Liver (tissue), 9 donors: Measurements from ENCODE around the gene JAG1. TPM values are rescaled to one million over a fixed set of nuclear protein-coding genes. Genes with fewer than 3 reads are reported as not detected.
A peak's percentile ranks its signal among the peaks of the same experiment; 100 is the strongest.

Experiments
- DNase-seq: peaks from one replicate; pipeline ENCODE4 v3.0.0-alpha.2; 2017; ENCODE audit warnings: low spot score
- H3K27ac ChIP-seq, 2 donors: one replicate each; pipeline ENCODE4 v1.7.0; 2013; ENCODE audit warnings: inconsistent platforms in 2 of 2, low read length in 2 of 2, control low read depth in 1 of 2, low read depth in 1 of 2, mild to moderate bottlenecking in 1 of 2
- H3K27me3 ChIP-seq, 4 donors: one replicate each; pipeline versions ENCODE4 v1.6.1 to v1.7.0; 2013; ENCODE audit warnings: low read length in 3 of 4, inconsistent platforms in 1 of 4, mild to moderate bottlenecking in 1 of 4, moderate library complexity in 1 of 4; ENCODE audit not compliant: control insufficient read depth in 4 of 4, insufficient read depth in 4 of 4
- H3K36me3 ChIP-seq, 4 donors: one replicate each; pipeline versions ENCODE4 v1.6.1 to v1.7.0; 2013; ENCODE audit warnings: low read length in 3 of 4, mild to moderate bottlenecking in 3 of 4, low read depth in 1 of 4, moderate library complexity in 1 of 4; ENCODE audit not compliant: control insufficient read depth in 4 of 4, insufficient read depth in 3 of 4
- H3K4me1 ChIP-seq, 4 donors: one replicate each; pipeline versions ENCODE4 v1.6.1 to v1.7.0; 2013; ENCODE audit warnings: low read length in 3 of 4, mild to moderate bottlenecking in 3 of 4, moderate library complexity in 1 of 4; ENCODE audit not compliant: control insufficient read depth in 4 of 4, insufficient read depth in 4 of 4
- H3K4me3 ChIP-seq, 3 donors: one replicate each; pipeline versions ENCODE4 v1.6.1 to v1.7.0; 2013; ENCODE audit warnings: low read length in 3 of 3, control low read depth in 1 of 3, low read depth in 1 of 3, mild to moderate bottlenecking in 1 of 3
- H3K9ac ChIP-seq, 2 donors: one replicate each; pipeline ENCODE4 v1.7.0; 2013; ENCODE audit warnings: low read length in 2 of 2, mild to moderate bottlenecking in 2 of 2, moderate library complexity in 2 of 2, control low read depth in 1 of 2, low read depth in 1 of 2
- H3K9me3 ChIP-seq, 4 donors: one replicate each; pipeline versions ENCODE4 v1.6.1 to v1.7.0; 2013; ENCODE audit warnings: low read length in 3 of 4; ENCODE audit not compliant: control insufficient read depth in 4 of 4
- EGR1 ChIP-seq, 2 donors: IDR thresholded peaks; 2 replicates each; pipeline ENCODE4 v1.6.1; 2016 to 2018; ENCODE audit warnings: antibody characterized with exemption in 2 of 2, low read depth in 2 of 2
- FOXA2 ChIP-seq: IDR thresholded peaks from 2 replicates; pipeline ENCODE4 v1.6.1; 2016; ENCODE audit warnings: antibody characterized with exemption
- HNF4G ChIP-seq: IDR thresholded peaks from 2 replicates; pipeline ENCODE4 v1.6.1; 2016; ENCODE audit warnings: antibody characterized with exemption
- JUND ChIP-seq, 2 donors: IDR thresholded peaks; 2 replicates each; pipeline ENCODE4 v1.6.1; 2016; ENCODE audit warnings: antibody characterized with exemption in 2 of 2
- NR2F2 ChIP-seq: IDR thresholded peaks from 2 replicates; pipeline ENCODE4 v1.6.1; 2016; ENCODE audit warnings: antibody characterized with exemption
- RXRA ChIP-seq, 2 donors: IDR thresholded peaks; 2 replicates each; pipeline ENCODE4 v1.6.1; 2017 to 2018; ENCODE audit warnings: antibody characterized with exemption in 2 of 2, mild to moderate bottlenecking in 1 of 2
- TAF1 ChIP-seq: conservative IDR thresholded peaks from 2 replicates; pipeline ENCODE4 v1.6.1; 2016; ENCODE audit warnings: antibody characterized with exemption, mild to moderate bottlenecking
- YY1 ChIP-seq: IDR thresholded peaks from 2 replicates; pipeline ENCODE4 v1.6.1; 2016; ENCODE audit warnings: antibody characterized with exemption, mild to moderate bottlenecking
- WGBS: extraction: QIAGEN DNeasy Blood & Tissue Kit; methylation state at CpG from one replicate; pipeline ENCODE4 v1.1.7; 2013; 5-methylcytosine and 5-hydroxymethylcytosine counted together
- polyA plus RNA-seq, 2 donors: library from polyadenylated mRNA; stranded (reverse) in 1 of 2; unstranded in 1 of 2; fragments of 200-250 nt in 1 of 2; fragments of >200 nt in 1 of 2; fragmentation: Nextera tagmentation in 1 of 2; extraction: Ambion mirVana in 1 of 2; gene quantifications; one replicate each; pipeline versions ENCODE4 v1.2.1 to v1.2.3, GENCODE V29; 2013 to 2015
- total RNA-seq, 2 donors: library from RNA; depleted of rRNA; stranded (reverse); fragments of >200 nt; gene quantifications; one replicate each; pipeline ENCODE4 v1.2.3, GENCODE V29; 2014
- TF ChIP-seq, protein P1 (sequence below): IDR thresholded peaks from 2 replicates; pipeline ENCODE4 v1.6.1; 2016; ENCODE audit warnings: antibody characterized with exemption
- TF ChIP-seq, protein P2 (sequence below): IDR thresholded peaks from 2 replicates; pipeline ENCODE4 v1.6.1; 2016; ENCODE audit warnings: antibody characterized with exemption, mild to moderate bottlenecking
- TF ChIP-seq, protein P3 (sequence below): IDR thresholded peaks from 2 replicates; pipeline ENCODE4 v1.6.1; 2016; ENCODE audit warnings: antibody characterized with exemption
- donor health status: healthy.
- donor health status: healthy.
- donor health status: healthy.
- donor health status: healthy.
- donor health status: healthy.

Gene JAG1
- total and polyA plus RNA-seq, 4 donors = 1.8 to 16.6 (median 4.6) TPM

DNA sequence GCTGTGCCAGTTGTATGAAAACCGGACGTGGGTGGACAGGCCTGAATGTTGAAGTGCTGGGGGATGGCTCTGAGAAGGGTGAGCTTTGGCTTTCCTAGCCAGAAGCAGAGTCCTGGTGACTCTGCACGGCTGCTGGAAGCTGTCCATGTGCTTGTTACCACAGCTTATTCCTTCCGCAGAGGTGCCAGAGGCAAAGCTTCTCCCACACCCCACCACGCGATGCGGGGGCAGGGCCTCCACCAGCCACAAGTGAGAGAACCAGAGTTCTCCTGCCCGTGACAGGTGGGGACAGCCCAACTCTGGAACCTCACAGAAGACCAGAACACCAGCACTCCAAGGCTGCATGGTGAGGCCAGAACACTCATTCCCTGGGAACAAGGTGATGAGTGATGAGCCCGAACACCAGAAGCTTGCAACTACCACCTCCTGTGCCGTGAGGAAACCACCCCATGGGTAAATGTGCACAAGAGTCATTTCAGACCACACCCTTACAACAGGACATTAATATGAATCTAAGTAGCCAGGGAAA, 36.7 kb downstream of the JAG1 start:
- Histone ChIP-seq H3K27ac (no peak overlapping the region), H3K9me3 (no peaks in the 10 kb centered on the region), H3K9ac (no peak overlapping the region), H3K27me3 (no peaks in the 10 kb centered on the region), H3K4me3 (no peak overlapping the region), H3K4me1 (no peaks in the 10 kb centered on the region), H3K36me3 (peaks cover 0 to 29% (median 11%) of the 10 kb centered on the region in 4 donors)
- TF ChIP-seq EGR1 (IDR thresholded peaks at IDR 0.05; ENCODE audit: low read depth in 2 of 2) = no peak
- TF ChIP-seq, protein P1, sequence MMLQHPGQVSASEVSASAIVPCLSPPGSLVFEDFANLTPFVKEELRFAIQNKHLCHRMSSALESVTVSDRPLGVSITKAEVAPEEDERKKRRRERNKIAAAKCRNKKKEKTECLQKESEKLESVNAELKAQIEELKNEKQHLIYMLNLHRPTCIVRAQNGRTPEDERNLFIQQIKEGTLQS = no peak
- no peak for TF ChIP-seq JUND (IDR thresholded peaks at IDR 0.05)
- TF ChIP-seq YY1 = no peak
- no peak for DNase-seq
- WGBS = 87% methylated on average over 10 of the region's 10 CpGs

DNA sequence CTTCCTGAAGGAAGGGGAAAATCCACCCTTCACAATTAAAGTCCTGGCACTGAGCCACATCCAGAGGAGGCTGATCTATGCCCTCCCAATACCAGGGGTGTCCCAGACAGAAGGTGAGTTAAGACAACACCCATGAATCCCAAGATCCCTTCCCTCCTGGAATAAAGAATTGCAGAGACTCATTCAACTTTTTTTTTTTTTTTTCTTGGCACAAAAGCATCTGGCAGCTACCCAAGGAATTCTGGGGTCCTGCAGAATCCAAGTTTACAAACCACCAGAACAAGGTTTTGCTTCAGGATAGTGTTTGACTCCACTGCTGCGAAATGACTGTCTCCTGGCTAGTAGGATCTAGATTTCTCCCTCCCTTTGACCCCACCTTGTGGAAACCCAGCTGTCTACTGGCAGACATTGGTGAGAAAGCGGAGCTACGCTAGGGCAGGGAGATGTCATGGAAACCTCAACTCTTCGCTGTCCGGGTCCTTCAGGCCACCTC, 37.4 kb downstream of the JAG1 start:
- Histone ChIP-seq H3K9me3 (no peaks in the 10 kb centered on the region), H3K36me3 (peaks cover 0 to 23% (median 9%) of the 10 kb centered on the region in 4 donors), H3K4me3 (no peak overlapping the region), H3K27ac (peak overlapping the region in 1 of 2 donors; percentile 38), H3K27me3 (no peaks in the 10 kb centered on the region), H3K9ac (no peak overlapping the region), H3K4me1 (no peaks in the 10 kb centered on the region)
- TF ChIP-seq RXRA (IDR thresholded peaks at IDR 0.05) (no peak), FOXA2 (no peak), TAF1 (no peak), HNF4G (no peak), NR2F2 (no peak)
- TF ChIP-seq, protein P2, sequence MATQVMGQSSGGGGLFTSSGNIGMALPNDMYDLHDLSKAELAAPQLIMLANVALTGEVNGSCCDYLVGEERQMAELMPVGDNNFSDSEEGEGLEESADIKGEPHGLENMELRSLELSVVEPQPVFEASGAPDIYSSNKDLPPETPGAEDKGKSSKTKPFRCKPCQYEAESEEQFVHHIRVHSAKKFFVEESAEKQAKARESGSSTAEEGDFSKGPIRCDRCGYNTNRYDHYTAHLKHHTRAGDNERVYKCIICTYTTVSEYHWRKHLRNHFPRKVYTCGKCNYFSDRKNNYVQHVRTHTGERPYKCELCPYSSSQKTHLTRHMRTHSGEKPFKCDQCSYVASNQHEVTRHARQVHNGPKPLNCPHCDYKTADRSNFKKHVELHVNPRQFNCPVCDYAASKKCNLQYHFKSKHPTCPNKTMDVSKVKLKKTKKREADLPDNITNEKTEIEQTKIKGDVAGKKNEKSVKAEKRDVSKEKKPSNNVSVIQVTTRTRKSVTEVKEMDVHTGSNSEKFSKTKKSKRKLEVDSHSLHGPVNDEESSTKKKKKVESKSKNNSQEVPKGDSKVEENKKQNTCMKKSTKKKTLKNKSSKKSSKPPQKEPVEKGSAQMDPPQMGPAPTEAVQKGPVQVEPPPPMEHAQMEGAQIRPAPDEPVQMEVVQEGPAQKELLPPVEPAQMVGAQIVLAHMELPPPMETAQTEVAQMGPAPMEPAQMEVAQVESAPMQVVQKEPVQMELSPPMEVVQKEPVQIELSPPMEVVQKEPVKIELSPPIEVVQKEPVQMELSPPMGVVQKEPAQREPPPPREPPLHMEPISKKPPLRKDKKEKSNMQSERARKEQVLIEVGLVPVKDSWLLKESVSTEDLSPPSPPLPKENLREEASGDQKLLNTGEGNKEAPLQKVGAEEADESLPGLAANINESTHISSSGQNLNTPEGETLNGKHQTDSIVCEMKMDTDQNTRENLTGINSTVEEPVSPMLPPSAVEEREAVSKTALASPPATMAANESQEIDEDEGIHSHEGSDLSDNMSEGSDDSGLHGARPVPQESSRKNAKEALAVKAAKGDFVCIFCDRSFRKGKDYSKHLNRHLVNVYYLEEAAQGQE = no peak
- TF ChIP-seq, protein P3, sequence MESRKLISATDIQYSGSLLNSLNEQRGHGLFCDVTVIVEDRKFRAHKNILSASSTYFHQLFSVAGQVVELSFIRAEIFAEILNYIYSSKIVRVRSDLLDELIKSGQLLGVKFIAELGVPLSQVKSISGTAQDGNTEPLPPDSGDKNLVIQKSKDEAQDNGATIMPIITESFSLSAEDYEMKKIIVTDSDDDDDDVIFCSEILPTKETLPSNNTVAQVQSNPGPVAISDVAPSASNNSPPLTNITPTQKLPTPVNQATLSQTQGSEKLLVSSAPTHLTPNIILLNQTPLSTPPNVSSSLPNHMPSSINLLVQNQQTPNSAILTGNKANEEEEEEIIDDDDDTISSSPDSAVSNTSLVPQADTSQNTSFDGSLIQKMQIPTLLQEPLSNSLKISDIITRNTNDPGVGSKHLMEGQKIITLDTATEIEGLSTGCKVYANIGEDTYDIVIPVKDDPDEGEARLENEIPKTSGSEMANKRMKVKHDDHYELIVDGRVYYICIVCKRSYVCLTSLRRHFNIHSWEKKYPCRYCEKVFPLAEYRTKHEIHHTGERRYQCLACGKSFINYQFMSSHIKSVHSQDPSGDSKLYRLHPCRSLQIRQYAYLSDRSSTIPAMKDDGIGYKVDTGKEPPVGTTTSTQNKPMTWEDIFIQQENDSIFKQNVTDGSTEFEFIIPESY = no peak
- TF ChIP-seq, protein P1 = no peak
- DNase-seq = no peak
- 85% methylated on average over 5 of the region's 5 CpGs for WGBS
